GM23248 (cell line): ENCODE data around the gene MRTFB.

Experiments
- EZH2 ChIP-seq: fragments of 200-600 bp; sonication (generic); IDR thresholded peaks from 2 replicates; pipeline ENCODE4 v1.6.1; 2018; ENCODE audit warnings: antibody characterized with exemption, mild to moderate bottlenecking; ENCODE audit not compliant: insufficient read depth, poor library complexity, severe bottlenecking
- EZH2phosphoT487 ChIP-seq: fragments of 200-600 bp; sonication (generic); IDR thresholded peaks from 2 replicates; pipeline ENCODE4 v1.6.1; 2018; ENCODE audit warnings: antibody characterized with exemption, moderate library complexity, mild to moderate bottlenecking, low read depth; ENCODE audit not compliant: insufficient read depth

- TF ChIP-seq EZH2 (no peak), EZH2phosphoT487 (no peak)
These were observed 57.0 kb downstream of the MRTFB start for GRCh38 chr16:14128097-14128496.
